ENCODE data around the gene NPTX1. TPM values are rescaled to one million over a fixed set of nuclear protein-coding genes. Genes with fewer than 3 reads are reported as not detected.

NPTX1 gene
- total RNA-seq, 1 donor from 2014 or later, result not detected

GRCh38 chr17:80432961-80433550, 43.4 kb downstream of the NPTX1 start:
- ATAC-seq, result no peak
- intact Hi-C loops (cut with micrococcal nuclease), result no loop called here
- peak; percentile 9 for DNase-seq

- intact Hi-C loops (cut with micrococcal nuclease), result no loop called here
- DNase-seq, result peak; percentile 15
- ATAC-seq, result no peak
Observed at GRCh38 chr17:80432350-80432955, 44.0 kb downstream of the NPTX1 start.

- intact Hi-C loops (cut with micrococcal nuclease), result no loop called here
- ATAC-seq, result no peak
- peak; percentile 21 for DNase-seq
Observed at GRCh38 chr17:80431246-80432195, 44.9 kb downstream of the NPTX1 start.

- no peak for ATAC-seq
- intact Hi-C loops (cut with micrococcal nuclease), result no loop called here
- DNase-seq, result peak; percentile 20
Observed at GRCh38 chr17:80430446-80431245, 45.8 kb downstream of the NPTX1 start.

GRCh38 chr17:80429356-80430275, 46.8 kb downstream of the NPTX1 start:
- ATAC-seq (no peak), DNase-seq (peak; percentile 16)
- intact Hi-C loops (cut with micrococcal nuclease), result loop anchor here (5.0 kb wide), 1 partner anchor 548 kb away; no protein-coding TSS in a partner anchor

GRCh38 chr17:80428796-80429195, 47.6 kb downstream of the NPTX1 start:
- ATAC-seq (no peak), DNase-seq (peak; percentile 8)
- intact Hi-C loops (cut with micrococcal nuclease), result loop anchor here (5.0 kb wide), 1 partner anchor 549 kb away; no protein-coding TSS in a partner anchor

GRCh38 chr17:80428363-80428762, 48.0 kb downstream of the NPTX1 start:
- DNase-seq (peak; percentile 23), ATAC-seq (no peak)
- intact Hi-C loops (cut with micrococcal nuclease), result loop anchor here (5.0 kb wide), 1 partner anchor 549 kb away; no protein-coding TSS in a partner anchor

- DNase-seq, result peak; percentile 17
- intact Hi-C loops (cut with micrococcal nuclease), result loop anchor here (5.0 kb wide), 1 partner anchor 550 kb away; no protein-coding TSS in a partner anchor
- ATAC-seq, result no peak
Observed at GRCh38 chr17:80427366-80428282, 48.8 kb downstream of the NPTX1 start.

GRCh38 chr17:80426671-80427326, 49.6 kb downstream of the NPTX1 start:
- intact Hi-C loops (cut with micrococcal nuclease), result loop anchor here (5.0 kb wide), 1 partner anchor 551 kb away; no protein-coding TSS in a partner anchor
- DNase-seq, result peak; percentile 84
- peak; percentile 86 for ATAC-seq

GRCh38 chr17:80425835-80426426, 50.5 kb downstream of the NPTX1 start:
- intact Hi-C loops (cut with micrococcal nuclease), result loop anchor here (5.0 kb wide), 1 partner anchor 551 kb away; no protein-coding TSS in a partner anchor
- DNase-seq (no peak), ATAC-seq (no peak)

GRCh38 chr17:80424878-80425765, 51.3 kb downstream of the NPTX1 start:
- no peak for ATAC-seq
- no peak for DNase-seq
- intact Hi-C loops (cut with micrococcal nuclease), result loop anchor here (5.0 kb wide), 1 partner anchor 552 kb away; no protein-coding TSS in a partner anchor

GRCh38 chr17:80424261-80424660, 52.1 kb downstream of the NPTX1 start:
- no peak for ATAC-seq
- intact Hi-C loops (cut with micrococcal nuclease), result no loop called here
- DNase-seq, result no peak

GRCh38 chr17:80423536-80424225, 52.7 kb downstream of the NPTX1 start:
- no peak for DNase-seq
- no peak for ATAC-seq
- intact Hi-C loops (cut with micrococcal nuclease), result no loop called here

GRCh38 chr17:80422981-80423380, 53.4 kb downstream of the NPTX1 start:
- intact Hi-C loops (cut with micrococcal nuclease), result no loop called here
- peak; percentile 54 for DNase-seq
- peak; percentile 34 for ATAC-seq

Measured in left ventricle myocardium superior (tissue), 1 donor.